GM18870 (cell line): ENCODE measurements around the gene LMCD1.
"Not testable (repeated sequence)": the region's sequence is repeated elsewhere in the genome, so short reads cannot be mapped to it uniquely, and the experiment has no call there.

Source experiments
- ATAC-seq: cut with Tn5 transposase; IDR thresholded peaks from one replicate; pipeline ENCODE4 v1.9.1; 2021; ENCODE audit warnings: moderate library complexity; ENCODE audit not compliant: unreplicated experiment

Gene LMCD1

GRCh38 chr3:8579943-8580342 lies 78.3 kb downstream of the LMCD1 start:
- no peak for ATAC-seq

- not testable (repeated sequence) for ATAC-seq
These were observed 78.8 kb downstream of the LMCD1 start for GRCh38 chr3:8580434-8580833.

- ATAC-seq, result no peak
These were observed 79.8 kb downstream of the LMCD1 start for GRCh38 chr3:8581373-8581772.

GRCh38 chr3:8581806-8582445 lies 80.3 kb downstream of the LMCD1 start:
- ATAC-seq, result no peak

GRCh38 chr3:8584661-8585060 lies 83.0 kb downstream of the LMCD1 start:
- ATAC-seq, result no peak

GRCh38 chr3:8589880-8590556 lies 88.4 kb downstream of the LMCD1 start:
- ATAC-seq, result no peak

GRCh38 chr3:8593021-8593827 lies 91.6 kb downstream of the LMCD1 start:
- no peak for ATAC-seq

- no peak for ATAC-seq
These were observed 93.6 kb downstream of the LMCD1 start for GRCh38 chr3:8595252-8595651.

GRCh38 chr3:8595695-8596115 lies 94.1 kb downstream of the LMCD1 start:
- ATAC-seq, result no peak

GRCh38 chr3:8596321-8597218 lies 94.9 kb downstream of the LMCD1 start:
- ATAC-seq, result no peak

- ATAC-seq, result no peak
These were observed 95.7 kb downstream of the LMCD1 start for GRCh38 chr3:8597219-8597853.

- ATAC-seq, result no peak
These were observed 97.5 kb downstream of the LMCD1 start for GRCh38 chr3:8599146-8599545.

- no peak for ATAC-seq
These were observed 98.8 kb downstream of the LMCD1 start for GRCh38 chr3:8600457-8600856.

- ATAC-seq, result no peak
These were observed 101.6 kb downstream of the LMCD1 start for GRCh38 chr3:8603115-8603710.

- ATAC-seq, result no peak
These were observed 102.4 kb downstream of the LMCD1 start for GRCh38 chr3:8604006-8604405.

GRCh38 chr3:8604988-8605387 lies 103.4 kb downstream of the LMCD1 start:
- no peak for ATAC-seq

- ATAC-seq, result no peak
These were observed 105.1 kb downstream of the LMCD1 start for GRCh38 chr3:8606701-8607231.

GRCh38 chr3:8607234-8608040 lies 105.8 kb downstream of the LMCD1 start:
- ATAC-seq, result no peak
